ENCODE data around the gene KATNBL1.
"Not testable (repeated sequence)": the region's sequence is repeated elsewhere in the genome, so short reads cannot be mapped to it uniquely, and the experiment has no call there.

KATNBL1 gene

DNA sequence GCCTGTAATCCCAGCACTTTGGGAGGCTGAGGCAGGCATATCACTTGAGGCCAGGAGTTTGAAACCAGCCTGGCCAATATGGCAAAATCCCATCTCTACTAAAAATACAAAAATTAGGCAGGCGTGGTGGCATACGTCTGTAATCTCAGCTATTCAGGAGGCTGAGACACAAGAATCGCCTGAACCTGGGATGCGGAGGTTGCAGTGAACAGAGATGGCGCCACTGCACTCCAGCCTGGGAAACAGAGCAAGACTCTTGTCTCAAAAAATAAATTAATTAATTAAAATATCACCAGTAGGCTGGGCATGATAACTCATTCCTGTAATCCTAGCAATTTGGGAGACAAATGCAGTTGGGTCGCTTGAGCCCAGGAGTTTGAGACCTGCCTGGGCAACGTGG is 16.6 kb downstream of the KATNBL1 start:
- not testable (repeated sequence) for DNase-seq (ENCODE audit: low read depth in 2 of 2)

DNA sequence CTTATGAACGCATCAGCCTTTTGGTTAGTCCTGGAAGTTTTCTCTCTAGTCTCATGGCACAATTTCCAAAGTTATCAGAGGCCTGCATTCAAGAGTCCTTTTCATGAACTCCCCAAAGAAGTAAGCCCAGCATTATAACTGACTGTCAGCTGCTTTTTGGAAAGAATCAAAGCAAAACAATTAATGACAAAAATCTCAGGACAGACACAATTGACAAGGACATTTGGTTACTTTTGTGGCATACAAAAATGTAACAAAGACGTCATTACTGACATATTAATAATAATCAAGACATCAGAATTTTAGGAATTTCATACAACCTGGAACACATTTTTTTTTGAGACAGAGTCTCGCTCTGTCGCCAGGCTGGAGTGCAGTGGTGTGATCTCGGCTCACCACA is 21.2 kb downstream of the KATNBL1 start:
- no peak for DNase-seq (ENCODE audit: low read depth in 2 of 2)

DNA sequence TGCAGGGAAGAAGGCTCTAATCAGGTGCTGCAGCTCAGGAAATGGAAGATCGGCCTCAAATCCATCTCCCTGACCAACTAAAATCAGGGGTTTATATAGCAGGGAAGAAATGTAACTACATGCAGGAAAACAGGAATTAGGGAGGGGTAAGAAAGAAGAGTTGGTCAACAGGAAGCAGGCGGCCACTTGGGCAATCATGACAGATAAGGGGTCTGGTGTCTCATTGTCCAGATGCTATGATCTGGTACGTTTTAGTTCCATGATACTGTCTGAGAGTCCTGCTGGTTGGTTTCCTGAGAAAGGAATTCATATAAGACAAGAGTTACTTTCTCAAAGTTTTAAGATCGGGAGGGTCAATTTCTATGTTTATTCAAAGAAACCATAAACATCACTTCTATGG is 24.2 kb downstream of the KATNBL1 start:
- DNase-seq (ENCODE audit: low read depth in 2 of 2) = no peak

DNA sequence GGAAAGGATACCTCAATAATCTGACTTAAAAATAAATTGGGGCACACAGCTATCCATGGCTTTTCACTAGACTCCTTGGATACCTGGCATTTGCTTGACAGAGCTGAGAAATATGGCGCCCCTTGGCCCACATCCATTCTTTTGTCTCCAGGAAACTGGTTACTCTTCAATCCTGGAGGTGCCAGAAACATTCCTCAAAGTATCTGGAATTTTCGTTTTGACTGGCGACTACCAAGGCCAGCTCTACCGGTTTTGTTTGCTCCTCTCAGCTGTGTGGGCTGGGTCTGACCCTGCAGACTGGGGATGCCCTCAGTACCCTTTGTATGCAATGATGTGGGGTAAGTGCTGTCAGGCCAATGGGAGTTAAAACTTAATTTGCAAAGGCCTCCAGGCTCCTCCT is 27.0 kb downstream of the KATNBL1 start:
- no peak for DNase-seq (ENCODE audit: low read depth in 2 of 2)

DNA sequence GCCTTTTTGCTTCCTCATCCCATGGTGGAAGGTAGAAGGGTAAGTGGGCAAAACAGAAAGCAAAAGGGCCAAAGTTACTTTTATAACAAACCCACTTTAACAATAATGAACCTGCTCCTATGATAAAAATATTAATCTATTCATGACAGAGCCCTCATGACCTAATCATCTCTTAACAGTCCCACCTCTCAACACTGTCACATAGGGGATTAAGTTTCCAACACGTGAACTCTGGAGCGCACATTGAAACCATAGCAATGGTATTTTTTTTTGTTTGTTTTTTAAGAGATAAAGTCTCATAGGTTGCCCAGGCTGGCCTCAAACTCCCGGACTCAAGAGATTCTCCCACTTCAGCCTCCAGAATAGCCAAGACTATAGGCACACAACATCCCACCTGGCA is 30.7 kb downstream of the KATNBL1 start:
- DNase-seq (ENCODE audit: low read depth in 2 of 2) = no peak

DNA sequence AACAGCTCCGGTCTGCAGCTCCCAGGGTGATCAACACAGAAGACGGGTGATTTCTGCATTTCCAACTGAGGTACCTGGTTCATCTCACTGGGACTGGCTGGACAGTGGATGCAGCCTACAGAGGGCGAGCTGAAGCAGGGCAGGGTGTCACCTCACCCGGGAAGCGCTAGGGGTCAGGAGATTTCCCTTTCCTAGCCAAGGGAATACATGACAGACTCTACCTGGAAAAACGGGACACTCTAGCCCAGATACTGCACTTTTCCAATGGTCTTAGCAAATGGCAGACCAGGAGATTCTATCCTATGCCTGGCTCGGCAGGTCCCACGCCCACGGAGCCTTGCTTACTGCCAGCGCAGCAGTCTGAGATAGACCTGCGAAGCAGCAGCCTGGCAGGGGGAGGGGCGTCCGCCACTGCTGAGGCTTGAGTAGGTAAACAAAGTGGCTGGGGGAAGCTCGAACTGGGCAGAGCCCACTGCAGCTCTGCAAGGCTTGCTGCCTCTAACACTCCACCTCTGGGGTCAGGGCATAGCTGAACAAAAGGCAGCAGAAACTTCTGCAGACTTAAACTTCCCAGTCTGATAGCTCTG is 43.8 kb downstream of the KATNBL1 start:
- not testable (repeated sequence) for DNase-seq (ENCODE audit: low read depth in 2 of 2)

DNA sequence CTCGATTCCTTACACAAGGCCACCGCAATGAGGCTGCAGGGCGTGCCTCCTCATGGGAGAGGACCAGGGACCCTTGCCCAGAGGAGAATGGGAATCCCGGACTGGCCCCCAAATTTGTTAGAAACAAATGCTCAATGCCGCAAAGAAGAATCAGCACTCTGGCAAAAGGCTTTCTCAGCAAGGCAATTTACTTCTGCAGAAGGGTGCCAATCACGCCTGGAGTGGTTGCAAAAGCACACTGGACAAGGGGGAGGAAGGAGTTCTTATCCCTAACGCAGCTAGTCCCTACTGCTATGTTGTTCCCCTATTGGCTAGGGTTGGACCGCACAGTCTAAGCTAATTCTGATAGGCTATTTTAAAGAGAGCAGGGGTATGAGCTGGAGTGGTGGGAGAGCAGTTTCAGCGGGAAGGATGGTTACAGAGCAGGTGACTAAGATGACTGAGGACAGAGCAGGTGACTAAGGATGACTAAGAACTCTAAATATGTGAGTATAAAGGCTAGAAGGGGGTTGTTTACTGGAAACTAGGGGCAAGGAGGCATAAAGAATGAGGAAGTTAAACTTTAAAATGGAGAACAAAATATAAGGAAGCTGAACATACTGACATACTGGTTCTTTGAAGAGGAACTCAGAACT is 48.5 kb downstream of the KATNBL1 start:
- no peak for DNase-seq (ENCODE audit: low read depth in 2 of 2)

DNA sequence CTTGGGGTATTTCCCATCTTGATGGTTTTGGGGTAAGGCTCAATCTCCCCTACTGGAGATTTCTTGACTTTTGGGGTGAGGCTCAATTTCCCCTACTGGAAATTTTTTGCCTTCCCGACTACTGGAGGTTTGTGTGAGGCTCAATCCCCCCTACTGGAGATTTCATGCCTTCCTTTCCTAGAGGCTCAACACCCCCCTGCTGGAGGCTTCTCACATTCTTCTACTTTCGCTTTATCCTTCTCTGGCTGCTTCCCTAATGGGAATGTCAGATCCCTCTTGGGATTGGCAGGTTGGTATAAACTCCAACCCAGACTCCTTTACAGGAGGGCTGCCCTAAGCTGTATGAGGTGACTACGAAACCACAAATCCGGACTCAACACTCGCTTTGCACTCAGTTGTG is 49.2 kb downstream of the KATNBL1 start:
- DNase-seq (ENCODE audit: low read depth in 2 of 2) = no peak

DNA sequence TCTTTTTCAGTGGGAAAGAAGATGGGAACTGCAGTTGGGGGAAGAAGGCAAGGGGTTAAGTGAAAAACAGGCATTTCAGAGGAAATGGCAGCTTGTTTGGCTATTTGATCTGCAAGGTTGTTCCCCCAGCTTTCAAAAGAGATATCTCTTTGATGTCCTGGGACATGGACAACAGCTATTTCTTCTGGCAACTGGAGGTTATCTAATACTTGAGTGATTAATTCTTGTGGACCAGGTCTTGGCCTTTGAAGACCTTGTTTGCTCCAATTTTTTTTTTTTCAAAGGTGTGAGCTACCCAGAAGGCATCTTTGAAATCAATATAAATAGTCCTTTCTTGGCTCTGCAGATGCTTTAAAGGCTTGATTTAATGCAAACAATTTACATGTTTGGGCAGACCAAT is 51.5 kb downstream of the KATNBL1 start:
- DNase-seq (ENCODE audit: low read depth in 2 of 2) = no peak

DNA sequence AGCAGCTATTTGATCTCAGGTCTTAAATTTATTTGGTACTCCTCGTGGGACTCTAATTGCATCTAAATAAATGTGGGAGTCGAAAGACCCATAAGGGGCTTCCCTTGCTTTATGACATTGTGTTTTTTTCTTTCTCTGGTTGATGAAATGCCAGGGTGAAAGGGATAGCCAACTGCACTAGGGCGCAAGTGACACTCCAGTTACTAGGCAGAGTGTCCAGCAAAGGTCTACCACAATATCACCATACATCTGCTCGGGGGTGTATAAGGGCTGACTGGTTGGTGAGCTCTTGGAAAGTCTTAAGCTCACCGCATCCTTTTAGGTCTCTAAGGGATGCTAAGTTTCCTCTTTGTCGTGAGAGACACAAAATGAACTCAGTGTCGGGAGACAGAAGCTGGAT is 54.0 kb downstream of the KATNBL1 start:
- no peak for DNase-seq (ENCODE audit: low read depth in 2 of 2)

DNA sequence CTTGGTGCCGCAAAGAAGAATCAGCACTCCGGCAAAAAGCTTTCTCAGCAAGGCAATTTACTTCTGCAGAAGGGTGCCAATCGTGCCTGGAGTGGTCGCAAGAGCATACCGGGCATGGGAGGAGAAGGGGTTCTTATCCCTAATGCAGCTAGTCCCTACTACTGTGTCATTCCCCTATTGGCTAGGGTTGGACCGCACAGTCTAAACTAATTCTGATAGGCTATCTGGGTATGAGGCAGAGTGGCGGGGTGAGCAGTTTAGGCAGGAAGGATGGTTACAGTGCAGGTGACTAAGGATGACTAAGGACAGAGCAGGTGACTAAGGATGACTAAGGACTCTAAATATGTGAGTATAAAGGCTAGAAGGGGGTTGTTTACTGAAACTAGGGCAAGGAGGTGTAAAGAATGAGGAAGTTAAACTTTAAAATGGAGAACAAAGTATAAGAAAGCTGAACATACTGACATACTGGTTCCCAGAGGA is 55.1 kb downstream of the KATNBL1 start:
- DNase-seq (ENCODE audit: low read depth in 2 of 2) = no peak

DNA sequence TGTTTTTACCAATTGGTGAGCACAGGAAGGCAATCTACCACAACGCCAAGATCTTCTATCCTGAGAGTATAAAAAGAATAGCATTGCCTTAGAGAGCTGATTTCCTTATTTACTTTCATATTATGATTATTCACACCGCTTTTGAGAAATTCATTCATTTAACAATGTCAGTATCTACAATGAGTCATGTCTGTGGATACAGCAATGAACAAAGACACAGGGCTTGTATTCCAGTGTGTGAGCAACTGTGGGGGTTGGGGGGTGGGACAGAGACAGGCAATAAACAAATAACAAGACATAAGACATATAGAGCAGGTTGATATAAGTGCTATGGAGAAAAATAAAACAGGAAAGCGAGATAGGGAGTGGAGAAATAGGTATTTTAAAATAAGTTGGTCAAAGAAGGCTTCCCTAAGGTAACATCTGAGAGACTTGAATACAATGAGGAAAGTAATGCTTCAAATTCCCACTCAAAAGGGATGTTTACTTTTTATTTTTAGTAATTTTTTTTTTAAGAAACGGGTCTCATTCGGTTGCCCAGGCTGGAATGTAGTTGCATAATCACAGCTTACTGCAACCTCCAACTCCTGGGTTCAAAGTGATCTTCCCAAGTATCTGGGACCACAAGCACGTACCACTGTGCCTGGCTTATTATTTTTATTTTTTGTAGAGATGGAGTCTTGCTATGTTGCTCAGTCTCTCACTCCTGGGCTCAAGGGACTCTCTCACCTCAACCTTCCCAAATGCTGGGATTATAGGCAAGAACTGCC is 62.3 kb downstream of the KATNBL1 start:
- no peak for DNase-seq (ENCODE audit: low read depth in 2 of 2)

DNA sequence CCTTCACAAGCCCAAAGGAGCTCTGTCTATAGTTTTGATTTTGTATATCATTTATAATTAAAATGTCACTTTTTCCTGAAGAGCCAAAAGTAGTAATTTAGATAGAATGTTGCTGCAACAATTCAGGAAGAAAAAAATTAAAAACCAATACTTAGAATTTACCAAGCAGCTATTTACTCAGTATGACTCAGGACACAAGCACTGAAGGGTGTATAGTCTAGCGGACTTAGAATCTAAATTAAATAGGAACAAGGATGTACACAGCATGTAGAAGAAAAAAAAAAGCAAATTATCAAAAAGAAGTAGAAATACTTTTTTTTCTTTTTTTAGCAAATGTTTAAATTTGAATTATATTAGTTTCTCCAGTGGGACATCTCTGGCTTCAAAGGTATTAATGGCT is 76.4 kb downstream of the KATNBL1 start:
- no peak for DNase-seq (ENCODE audit: low read depth in 2 of 2)

DNA sequence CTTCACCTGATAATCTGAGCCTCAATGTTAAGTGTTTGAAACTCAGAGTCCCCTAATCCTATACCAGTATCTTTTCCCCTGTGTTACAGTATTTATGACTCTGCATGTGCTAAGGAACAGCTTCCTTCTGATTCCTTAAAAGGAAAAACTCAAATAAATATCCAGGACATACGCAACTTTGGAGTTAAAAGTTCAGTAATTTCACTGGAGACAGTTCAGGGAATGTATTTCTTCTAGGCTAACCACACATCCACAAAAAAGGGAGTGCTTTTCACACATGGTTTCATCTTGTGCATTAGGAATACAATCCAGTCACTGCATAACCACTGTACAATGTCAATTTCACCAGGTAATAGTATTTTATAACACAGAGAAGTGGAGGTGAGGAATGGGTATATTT is 77.0 kb downstream of the KATNBL1 start:
- no peak for DNase-seq (ENCODE audit: low read depth in 2 of 2)

DNA sequence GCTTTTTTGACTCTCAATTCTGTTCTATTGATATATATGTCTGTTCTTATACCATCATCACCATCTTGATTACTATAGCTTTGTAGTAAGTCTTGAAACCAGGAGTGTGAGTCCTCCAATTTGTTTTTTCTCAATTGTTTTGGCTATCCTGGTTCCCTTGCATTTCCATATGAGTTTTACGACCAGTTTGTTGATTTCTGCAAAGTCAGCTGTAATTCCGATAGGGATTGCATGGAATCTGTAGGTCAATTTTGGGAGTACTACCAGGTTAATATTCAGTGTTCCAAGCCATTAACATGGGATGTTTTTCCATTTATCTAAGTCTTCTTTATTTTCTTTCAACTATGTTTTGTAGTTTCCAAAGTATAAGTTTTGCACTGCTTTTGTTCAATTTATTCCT is 81.0 kb downstream of the KATNBL1 start:
- no peak for DNase-seq (ENCODE audit: low read depth in 2 of 2)

DNA sequence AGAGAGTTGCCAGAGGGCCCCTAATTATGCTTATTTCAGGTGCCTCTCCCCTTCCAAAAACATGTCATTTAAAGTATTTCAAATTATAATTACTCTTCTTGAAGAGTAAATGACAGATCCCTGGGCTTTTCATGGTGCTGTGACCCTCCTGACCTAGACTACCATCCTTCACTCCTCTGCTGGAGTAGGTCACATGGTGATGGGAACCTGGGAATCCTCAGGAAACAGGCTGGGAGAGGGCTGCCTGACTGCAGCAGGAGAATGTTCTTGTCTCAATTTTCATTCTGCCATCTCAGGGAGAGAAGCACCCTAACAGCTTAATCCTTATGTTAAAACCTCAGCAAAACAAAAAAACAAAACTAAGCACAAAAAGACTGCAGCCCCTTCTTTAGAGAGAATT is 83.4 kb downstream of the KATNBL1 start:
- no peak for DNase-seq (ENCODE audit: low read depth in 2 of 2)

DNA sequence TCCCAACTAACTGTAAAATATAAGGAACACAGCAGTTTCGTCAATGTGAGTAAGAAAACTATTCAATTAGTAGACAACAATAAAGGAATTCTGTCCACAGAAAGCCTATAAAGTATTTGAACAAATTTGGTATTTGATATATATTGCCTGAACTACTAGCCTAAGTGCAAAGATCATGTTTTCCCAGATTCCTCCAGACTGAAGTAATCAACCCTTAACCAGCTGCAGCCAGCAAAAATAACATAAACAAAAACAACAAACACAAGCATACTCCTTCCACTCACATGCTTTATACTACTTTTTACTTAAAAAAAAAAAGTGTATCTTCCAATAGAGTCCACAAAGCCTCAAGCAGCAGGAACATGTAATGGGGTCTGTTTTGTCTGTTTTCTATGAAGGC is 84.0 kb downstream of the KATNBL1 start:
- DNase-seq (ENCODE audit: low read depth in 2 of 2) = no peak

DNA sequence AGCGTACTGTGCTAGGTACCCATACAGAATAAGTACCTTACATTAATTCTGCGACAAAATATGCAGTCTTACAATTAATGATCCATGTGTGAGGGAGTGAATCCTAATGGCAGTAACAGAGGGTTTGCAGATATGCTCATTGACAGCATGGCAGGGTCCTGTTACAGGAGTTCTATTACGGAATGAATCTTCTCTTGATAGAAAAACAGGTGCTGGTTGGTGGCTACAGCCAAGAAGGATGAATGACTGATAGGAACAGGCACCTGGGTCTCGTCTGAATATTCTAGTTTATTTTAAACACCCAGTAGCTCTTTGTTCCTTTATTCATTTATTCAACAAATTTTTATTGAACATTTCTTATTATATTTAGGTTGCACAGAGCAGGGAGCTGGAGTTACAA is 85.2 kb downstream of the KATNBL1 start:
- DNase-seq (ENCODE audit: low read depth in 2 of 2) = no peak

DNA sequence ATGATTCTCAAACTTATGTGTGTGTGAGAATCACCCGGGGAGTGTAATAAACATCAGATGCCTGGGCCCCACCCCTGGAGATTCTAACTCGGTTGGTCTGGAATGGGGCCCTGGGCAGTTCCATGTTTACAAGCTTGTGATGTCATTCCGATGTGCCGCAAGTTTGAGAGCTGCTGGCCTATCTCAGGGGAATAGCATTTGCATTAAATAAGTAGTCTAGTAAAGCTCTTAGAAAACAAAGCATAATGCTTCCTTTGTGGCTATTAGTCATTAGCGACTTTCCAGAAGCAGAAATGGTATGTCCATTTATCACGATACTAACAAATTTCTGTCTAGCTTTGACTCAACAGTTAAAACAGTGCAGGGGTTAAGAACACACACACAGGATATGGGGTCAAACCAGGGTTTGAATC is 87.1 kb downstream of the KATNBL1 start:
- no peak for DNase-seq (ENCODE audit: low read depth in 2 of 2)

DNA sequence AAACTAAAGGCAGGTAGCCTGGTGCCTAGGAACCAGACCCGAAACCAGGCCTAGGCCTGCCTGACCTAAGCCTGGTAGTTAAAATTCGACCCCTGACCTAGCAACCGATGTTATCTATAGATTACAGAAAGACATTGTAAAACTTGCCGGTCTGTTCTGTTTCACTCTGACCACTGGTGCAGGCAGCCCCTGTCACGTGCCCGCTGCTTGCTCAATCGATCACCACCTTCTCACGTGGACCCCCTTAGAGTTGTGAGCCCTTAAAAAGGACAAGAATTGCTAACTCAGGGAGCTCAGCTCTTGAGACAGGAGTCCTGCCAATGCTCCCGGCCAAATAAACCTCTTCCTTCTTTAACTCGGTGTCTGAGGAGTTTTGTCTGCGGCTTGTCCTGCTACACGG is 88.1 kb downstream of the KATNBL1 start:
- not testable (repeated sequence) for DNase-seq (ENCODE audit: low read depth in 2 of 2)

DNA sequence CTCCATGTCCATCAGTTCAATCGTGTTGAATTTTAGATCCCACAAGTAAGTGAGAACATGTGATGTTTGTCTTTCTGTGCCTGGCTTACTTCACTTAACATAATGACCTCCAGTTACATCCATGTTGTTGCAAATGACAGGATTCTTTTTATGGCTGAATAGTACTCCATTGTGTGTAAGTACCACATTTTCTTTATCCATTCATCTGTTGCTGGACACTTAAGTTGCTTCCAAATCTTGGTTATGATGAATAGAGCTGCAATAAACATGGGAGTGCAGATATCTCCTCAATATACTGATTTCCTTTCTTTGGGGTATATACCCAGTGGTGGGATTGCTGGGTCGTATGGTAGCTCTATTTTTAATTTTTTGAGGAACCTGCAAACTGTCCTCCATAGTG is 89.5 kb downstream of the KATNBL1 start:
- DNase-seq (ENCODE audit: low read depth in 2 of 2) = not testable (repeated sequence)

DNA sequence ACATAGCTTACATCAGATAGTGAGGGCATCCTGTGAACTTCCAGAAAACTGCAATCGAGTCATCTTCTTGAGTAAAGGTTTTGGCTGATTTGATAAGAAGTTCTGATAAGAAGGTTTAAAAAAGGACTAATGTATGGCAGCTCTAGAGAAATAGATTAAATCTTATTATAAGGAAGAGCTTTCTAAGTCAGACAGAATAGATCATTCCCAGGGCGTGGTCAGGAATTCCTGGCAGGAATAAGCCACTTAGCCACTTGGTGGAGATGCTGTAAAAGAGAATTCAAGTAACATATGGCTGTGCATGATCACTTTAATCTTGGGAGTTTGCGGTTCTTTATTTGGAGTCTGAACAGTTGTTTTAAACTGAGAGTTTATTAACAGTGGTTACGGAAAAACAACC is 90.6 kb downstream of the KATNBL1 start:
- DNase-seq (ENCODE audit: low read depth in 2 of 2) = no peak

DNA sequence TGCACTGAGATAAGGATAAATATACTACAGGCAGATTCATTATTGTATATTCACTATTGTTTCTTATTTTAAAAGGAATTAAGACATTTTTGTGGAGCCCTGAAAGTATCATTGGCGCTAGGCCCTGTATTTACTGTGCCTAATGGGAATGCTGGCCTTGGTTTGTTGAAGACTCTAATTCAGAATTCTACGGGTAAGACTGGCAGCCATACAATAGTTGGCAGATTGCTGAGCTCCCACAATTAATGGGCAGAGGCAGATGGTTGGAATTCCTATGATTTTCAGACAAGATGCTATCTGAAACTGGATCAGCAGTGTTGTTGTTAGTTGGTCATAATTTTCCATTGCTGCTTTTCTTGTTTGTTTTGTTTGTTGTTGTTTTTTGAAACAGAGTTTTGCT is 93.3 kb downstream of the KATNBL1 start:
- DNase-seq (ENCODE audit: low read depth in 2 of 2) = no peak
